ENCODE measurements around the gene LGR4.

Gene LGR4

DNA sequence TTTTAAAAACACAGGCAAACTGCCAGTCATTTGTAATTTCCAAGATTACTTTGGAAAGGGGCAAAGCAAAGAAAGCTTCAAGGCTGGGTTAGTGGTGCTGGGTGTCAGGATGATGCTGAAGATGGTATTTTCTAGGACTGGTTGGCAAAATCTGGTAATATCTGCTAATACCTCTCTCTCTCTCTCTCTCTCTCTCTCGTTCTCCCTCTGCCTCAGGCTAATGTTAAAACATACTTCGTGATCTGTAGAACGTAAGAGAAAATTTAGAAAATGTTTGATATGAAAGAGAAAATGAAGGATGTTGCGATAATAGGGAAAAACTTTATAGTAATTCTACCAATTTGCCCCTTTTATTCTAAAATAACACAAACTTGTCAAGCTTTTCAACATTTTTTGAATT is 9.4 kb upstream of the LGR4 start:
- DNase-seq, result no peak

DNA sequence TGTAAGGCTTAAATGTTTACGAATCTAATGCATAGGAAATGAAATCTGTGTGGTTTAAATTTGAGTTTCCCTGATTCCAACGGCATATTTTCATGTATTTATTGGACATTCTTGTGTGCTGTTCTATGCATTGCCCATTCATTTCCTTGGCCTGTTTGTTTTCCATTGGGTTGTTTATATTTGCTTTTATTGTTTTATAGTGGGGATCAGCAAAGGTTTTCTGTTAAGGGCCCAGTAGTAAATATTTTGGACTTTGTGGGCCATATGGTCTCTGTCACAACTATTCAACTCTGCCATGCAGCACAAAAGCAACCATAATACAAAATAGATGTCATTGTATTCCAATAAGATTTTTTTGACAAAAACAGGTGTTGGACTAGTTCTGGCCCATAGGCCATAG is 5.2 kb upstream of the LGR4 start:
- DNase-seq, result no peak

DNA sequence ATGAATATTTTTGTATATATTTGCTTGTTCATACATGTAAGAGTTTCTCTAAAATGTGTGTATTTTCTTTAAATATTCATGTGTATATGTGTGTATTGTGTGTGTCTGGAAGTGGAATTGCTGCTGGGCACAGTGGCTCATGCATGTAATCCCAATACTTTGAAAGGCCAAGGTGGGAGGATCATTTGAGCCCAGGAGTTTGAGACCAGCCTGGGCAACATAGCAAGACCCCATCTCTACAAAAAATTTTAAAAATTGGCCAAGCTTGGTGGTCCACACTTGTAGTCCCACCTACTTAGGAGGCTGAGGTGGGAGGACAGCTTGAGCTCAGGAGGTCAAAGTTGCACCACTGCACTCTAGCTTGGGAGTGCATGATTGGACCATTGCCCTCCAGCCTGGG is 4.7 kb upstream of the LGR4 start:
- DNase-seq, result no peak

DNA sequence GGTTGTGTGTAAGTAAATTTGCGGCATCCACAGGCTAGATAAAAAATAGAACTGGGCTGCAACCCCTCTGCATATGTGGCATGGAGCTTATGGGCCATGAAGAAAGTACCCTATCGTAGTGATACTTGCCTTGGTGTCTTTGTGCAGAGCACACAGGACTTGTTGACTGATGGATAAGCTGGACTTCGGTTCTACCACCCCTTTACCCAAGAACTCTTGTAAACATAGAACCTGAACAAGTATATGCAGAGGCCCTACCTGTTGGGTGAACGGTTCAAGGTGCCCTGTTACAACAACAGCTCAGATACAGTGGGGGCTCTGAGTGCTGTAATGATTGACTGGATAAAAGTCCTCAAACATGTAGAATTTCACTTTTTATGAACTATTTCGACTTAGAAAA is 3.0 kb upstream of the LGR4 start:
- DNase-seq, result no peak

DNA sequence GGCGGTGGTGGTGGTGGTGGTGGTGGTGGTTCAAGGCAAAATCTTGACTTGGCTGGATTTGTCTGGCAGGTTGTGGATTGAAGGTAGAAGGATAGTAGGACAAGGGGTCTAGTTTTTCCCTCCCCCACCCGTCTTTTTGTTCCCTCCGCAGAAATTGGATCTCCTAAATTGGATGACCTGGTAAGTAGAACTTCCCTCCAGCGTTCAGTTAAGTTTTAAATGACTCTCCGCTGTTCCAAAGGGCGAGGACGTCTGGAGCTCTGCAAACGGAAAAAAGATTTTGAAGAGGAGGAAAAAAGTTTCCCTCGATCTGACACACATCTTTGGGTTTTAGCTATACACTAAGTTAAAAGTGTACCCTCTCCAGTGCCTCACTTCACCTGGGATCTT is 422 bp upstream of the LGR4 start:
- DNase-seq, result no peak

DNA sequence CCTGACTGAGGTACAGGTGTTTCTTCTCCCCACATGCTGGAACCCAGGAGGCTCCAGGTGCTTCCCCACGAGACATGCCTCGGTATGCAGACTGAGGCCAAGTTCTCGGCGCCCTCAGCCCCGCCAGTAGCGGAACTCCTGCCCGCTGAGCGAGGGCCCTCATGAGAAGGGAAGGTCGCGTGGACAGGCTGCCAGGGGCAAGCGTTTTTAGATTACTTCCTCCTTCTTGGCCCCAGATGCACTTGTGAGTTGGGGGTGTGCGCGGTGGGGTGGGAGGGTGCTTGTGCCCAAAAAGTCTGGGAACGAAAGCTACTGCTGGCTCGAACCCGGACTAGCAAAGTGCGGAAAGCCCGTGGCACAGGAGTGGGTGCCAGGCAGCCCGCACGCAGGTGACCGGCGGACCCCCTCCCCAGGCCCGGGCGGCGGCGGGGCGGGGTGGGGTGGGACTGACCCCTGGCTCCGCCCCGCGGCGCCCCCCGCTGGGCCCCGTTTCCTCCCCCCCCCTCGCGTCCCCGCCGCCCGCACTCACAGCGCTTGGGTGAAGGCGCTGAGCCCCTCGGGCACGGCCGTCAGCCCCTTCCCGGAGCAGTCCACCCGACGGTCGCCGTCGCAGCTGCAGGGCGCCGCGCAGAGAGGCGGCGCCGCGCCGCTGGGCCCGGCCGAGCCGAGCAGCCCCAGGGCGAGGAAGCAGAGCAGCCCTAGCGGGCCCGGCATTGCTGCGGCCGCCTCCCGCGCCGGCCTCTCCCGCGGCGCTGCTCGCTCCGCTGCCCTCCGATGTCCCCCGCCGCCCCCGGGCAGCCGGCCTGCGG is 797 bp downstream of the LGR4 start:
- DNase-seq, result peak; percentile 16

DNA sequence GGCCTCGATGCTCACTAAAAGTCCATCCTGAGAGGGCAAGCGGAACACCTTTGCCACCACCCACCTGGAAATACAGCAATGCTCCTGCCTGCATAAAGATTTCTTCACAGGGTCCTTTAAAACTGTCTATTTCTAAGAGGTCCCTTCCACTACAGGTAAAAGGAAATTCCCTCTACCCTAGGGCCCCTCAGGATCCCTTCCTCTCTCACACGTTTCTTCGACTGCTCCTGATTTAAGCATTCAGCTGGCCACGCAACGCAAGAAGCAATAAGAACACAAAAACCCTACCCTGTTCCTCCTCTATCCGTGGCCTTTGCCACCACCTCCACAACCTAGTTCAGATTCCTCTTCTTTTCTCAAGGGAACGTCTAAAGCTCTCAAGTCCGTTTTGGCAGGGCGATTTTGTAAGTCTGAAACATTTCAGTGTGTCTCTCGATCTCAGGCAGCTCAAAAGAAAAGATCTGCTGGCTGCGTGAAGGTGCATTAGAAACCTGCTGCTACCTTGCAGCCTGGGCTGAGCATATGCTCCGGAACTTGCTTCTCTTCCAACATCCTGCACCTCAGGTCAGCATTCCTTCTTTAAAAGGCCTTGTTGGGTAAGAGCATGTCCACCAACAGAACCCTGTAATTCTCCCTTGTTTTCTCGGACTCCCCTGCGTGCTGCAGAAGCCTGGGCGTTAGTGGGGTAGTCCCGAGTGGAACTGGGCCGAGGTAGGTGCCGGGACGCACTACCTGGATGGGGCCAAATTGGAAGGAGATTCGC is 1.6 kb downstream of the LGR4 start:
- no peak for DNase-seq

DNA sequence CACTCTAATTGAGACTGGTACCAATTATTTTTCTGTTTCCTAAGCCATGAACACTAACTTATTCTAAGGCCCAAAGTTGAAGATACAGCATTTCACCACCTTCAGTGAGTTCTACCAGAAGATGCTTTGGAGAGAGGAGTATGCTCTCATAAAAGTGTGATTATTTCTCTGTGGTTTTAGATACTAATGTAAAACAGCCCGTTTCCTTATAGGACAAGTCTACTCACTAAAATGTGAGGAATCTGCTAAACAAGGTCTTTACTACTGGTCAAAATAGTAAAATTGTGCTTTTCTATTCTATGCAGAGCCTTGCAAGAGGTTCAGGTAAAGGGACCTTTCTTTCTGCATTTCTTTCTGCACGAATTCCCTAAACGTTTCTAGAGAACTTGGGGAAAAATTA is 2.4 kb downstream of the LGR4 start:
- DNase-seq, result no peak

DNA sequence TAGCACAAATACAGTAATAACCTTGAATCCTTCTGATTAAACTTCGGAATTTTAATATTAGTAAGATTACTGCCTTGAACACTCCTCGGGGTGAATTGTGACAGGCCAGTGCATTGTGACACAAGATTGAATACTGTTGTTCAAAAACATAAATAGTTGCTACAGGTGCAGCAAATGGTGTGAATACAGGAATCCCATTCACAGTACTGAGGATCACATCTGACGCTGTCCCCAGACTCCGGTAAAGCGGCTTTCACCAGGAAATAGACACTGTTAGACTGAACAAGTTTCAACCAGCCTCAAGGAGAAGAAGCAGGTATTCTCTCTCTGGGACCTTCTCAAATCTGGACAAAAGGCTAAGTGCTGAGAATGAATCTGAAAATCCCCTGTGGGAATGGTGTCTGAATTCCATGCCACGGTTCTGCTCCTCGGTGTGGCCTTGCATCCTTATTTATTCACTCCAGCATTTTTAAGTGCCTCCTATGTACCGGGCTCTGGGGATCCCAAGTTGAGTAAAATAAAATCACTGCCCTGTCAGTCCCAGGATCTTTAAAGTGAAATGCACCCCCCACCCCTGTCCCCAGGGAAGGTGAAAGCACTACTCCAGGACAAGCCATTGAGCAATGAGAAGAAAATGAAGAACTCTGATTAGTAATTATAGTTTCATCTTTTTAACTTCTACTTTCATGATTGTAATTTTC is 3.4 kb downstream of the LGR4 start:
- DNase-seq, result no peak

DNA sequence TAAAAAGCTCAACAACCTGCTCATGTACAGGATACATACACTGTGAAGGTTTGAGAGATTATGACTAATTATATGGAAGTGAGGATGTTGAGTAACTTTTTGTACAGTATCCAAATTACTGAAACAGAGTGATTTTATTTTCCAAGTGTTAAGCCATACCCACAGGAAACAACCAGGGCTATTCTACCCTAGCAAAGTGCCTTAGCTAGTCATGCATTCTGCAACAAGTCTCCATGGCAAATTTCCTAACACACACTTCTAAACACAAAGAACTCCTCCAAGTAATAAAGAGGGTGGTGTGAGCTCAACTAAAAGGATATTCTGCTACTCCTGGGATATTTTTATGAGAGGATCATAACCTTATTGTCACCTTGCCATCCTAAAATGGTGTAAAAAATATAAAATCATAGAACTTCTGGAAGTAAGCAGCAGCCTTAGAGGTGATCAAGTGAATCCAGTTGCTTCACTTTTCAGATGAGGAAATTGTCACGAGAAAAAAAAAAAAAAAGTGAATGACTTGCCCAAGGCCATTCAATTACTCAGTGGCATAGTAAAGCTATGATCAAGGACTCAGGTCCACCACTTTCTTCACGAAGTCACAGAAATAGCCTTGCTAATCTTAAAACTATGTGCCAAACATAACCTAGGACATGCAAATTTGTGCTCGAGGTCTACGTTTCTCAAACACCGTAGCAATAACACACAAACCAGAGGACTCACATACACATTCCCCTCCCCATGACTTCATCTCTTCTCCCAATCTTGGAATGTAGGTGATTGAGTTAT is 4.2 kb downstream of the LGR4 start:
- DNase-seq, result no peak

DNA sequence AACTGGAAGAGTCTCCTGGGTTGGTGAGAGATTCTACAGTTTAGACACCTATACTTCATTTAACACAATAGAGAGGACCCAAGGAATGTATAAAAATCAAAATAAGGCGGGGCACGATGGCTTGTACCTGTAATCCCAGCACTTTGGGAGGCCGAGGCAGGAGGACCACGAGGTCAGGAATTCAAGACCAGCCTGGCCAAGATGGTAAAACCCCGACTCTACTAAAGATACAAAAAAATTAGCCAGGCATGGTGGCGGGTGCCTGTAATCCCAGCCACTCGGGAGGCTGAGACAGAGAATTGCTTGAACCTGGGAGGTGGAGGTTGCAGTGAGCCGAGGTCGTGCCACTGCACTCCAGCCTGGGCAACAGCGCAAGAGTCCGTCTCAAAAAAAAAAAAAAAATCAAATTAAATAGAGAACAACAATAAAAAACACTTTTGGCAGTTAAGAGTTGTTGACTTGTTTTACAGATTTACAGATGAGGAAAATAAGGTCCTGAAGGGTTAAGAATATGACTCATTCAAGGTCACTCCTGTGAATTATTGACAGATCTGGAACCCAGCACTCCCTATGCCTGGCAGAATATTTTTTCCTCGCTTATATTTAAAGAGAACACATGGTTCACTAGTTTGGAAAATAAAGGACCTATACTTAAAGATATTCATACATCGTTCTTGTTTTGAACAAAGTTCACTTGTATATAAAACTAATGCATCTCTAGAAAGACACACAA is 5.2 kb downstream of the LGR4 start:
- DNase-seq, result no peak

DNA sequence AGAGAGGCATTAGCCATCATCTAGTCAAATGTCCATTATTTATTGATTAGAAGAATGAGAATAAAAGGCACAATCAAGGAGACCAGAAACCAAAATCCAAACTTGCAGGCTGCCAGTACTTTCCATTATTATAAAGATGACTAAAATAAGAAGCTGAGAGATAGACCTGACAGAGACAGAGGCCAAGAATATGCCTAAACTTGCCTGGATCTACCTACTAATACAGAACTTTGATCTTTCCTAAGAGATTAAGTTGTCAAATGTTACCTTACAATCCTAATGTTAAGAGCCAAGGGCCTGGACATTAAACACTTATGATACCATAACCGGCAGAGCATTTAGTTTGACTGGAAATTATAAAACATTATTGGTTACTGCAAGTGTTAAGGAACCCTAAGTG is 6.2 kb downstream of the LGR4 start:
- no peak for DNase-seq

DNA sequence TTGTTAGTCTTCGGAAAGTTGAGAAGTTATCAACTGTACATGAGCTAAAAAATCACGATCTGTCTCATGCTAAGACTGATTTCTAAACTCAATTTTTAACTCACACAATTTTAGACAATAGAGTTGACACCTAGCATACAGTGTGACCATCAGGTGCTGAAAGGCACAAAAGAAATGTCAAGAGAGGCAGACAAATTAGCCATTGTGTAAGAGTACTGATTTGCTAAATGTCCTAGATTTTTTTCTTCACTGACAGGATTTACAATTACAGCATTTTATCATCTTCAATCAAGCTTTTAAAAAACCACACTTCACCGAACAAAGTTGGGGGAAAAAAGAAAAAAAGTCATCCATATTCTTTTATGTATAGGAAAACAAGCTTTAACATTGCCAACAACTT is 7.0 kb downstream of the LGR4 start:
- DNase-seq, result no peak

DNA sequence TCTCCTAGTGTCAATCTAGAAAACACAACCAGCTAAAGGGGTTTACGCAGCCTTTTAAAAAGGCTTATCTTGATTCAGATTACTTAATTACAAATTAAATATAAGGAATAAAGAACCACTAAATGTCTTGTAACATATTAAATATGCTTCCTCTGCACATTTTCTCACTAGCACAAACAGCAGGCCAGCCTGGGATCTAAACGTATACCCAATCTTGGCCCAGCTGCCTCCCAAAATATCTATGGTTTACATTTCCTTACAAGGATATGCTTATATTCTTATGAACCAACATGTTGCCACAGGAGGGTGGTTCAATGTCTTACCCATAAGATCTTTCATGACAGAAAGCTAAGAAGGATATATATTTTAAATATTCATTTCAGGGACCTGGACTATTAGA is 7.7 kb downstream of the LGR4 start:
- DNase-seq, result no peak

DNA sequence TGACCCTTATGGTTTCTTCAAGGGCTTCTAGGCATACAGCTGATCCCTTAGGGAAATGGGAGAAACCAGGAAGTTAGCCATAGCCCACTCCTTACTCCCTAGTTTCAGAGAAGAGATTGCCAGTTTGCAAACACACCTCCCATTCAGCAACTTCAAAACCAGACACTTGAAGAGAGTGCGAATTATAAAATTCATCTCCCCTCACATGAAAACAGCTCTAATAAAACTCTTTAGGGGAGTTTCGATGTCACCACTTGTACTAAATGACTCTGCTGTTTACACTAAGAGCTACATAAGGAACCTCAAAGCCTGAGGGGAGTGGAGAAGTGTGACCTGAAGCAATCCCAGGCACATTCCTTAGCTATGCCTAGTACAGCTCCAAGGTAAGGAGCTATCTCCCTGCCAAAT is 8.3 kb downstream of the LGR4 start:
- no peak for DNase-seq

DNA sequence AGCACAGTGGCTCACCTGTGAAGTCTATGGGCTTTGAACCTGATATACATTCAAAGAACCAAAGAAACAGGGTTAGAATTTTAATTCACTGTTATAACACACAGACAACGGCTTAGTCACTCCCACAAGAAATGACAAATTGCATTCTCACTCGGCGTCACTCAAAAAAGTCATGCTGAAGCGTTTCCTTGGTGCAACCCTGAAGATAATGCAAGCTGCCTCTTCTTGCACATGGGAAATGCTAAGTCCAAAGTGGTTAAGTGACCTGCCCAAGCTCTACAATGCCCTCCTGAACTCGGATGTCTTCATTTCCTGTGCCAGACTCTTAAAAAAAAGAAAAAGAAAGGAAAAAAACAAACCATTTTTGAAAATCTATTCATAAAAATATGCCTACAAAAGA is 10.0 kb downstream of the LGR4 start:
- no peak for DNase-seq

DNA sequence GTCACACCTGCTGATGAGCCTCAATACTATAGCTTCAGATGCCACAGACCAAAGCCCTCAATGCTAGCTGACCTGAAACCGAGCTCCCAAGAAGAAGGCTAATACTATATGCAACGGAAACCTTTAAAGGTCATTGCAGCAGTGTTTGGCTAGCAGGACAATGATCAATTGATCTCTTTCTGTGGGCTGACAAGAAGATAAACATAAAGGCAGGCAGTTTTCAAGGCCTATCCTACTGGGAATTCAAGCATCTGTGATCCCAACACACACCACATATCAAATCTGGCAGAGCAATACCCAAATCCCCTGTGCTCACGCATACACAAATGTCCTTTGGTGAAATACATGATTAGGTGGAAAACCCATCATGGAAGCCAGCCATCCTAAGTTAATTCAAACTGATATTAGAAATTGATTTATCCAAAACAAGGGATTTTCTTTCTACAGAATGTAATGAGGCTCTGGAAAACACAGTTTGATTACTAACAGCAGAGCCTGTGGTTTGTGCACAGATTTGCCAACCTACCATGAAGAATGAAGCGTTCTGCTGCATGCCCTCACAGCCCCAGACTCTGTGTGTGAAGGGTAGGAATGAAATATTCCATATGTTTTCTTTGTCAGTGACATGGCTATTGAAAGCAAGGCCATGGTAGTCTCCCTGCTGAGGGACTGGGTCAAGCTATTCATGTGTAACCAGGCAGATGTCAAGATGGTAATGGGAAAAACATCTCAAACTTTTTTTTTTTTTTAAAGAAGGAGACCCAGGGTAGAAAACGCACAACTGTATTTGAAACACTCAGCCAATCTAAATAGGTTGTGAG is 12.2 kb downstream of the LGR4 start:
- no peak for DNase-seq

DNA sequence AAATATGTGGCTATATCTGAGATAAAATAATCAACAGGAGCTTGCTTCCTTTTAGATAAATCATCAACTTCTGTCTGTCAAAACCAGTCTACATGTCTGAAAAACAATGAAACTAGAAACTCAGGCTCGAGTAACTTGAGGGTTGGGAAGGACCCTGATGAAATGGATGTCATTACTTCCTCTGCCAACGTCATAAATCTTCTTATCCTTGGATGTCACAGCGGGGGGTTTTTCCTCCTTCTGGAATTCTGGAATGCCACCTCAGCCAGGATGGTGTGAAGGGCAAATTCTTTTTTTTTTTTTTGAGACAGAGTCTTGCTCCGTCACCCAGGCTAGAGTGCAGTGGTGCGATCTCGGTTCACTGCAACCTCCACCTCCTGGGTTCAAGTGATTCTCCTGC is 13.4 kb downstream of the LGR4 start:
- no peak for DNase-seq

DNA sequence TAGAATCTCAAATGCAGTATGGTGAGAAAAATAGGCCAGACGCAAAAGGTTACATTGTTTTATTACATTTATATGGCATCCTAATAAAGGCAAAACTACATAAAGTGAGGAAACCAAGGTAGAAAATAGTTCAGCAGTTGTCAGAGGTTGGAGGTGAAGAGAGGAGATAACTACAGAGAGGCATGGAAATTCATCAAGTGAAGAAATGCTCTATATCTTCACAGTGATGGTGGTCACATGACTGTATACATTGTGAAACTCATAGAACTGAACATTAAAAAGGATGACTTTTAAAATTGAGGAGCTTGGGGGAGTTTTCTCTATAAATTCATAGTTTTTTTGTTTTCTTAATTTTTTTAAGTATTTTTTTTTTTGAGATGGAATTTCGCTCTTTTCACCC is 14.4 kb downstream of the LGR4 start:
- DNase-seq, result no peak

DNA sequence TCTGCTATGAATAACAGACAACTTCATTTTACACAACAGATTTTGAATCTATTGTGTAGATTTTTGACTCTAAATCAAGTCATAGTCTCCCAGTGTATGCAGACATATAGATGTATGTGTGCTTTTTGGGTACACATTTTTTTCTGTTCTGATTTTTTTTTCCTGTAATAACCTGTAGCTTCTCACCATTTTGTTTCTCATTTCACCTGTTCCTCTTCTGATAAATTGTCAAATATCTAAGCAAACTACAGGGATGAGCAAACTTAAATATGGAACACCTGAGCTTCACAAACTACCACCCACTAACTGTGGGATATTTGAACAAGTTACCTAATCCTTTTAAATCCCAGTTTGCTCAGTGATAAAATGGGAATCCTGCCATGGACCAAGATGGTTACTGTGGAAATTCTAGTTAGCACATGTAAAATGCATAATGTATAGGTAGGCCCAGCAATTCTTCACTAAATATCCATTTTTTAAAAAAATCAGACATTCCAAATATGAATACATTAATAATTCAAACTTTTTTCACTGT is 15.7 kb downstream of the LGR4 start:
- DNase-seq, result no peak

DNA sequence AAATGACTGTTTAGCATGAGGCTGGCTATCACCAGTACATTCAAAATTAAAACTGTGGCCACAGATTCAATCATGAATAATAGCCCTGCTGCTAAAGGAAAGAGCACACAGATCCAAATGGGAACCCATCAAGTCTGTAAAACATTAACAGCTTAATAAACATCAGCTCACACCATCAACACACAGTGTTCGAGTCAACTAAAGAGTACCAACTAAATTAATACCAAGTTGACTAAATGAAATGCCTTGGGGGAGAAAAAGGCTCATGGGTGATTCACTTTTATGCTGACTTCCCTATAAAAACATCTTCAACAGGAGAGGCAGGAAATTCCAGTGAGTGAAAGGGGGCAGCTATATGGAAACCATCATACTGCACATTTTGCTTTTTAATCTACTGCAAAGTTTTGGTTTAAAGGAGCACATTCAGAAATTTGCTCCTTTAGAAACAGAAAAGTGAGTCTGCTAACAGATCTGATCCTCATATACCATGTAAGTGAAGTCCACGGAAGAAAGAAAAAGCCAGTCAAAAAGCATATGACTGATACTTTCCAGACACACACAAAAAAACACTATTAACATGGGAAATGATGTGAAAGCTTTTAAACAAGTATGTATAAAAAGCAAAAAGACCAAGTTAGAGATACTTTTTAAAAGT is 16.3 kb downstream of the LGR4 start:
- no peak for DNase-seq
